Lower lobe of right lung (tissue), 2 donors: Measurements from ENCODE around the gene KIRREL3. TPM values are rescaled to one million over a fixed set of nuclear protein-coding genes. Genes with fewer than 3 reads are reported as not detected.

Source experiments
- ATAC-seq, 2 donors: fragments of 200-7000 bp; cut with Tn5 transposase; one replicate each; pipeline ENCODE4 v1.9.1; 2020 to 2022; ENCODE audit warnings: mild to moderate bottlenecking in 2 of 2, moderate library complexity in 2 of 2
- DNase-seq: peaks from one replicate; pipeline ENCODE4 v3.0.0-alpha.2; 2020
- H3K27ac ChIP-seq: fragments of 200-600 bp; one replicate; pipeline ENCODE4 v1.8.0; 2022
- H3K27me3 ChIP-seq: fragments of 200-600 bp; one replicate; pipeline ENCODE4 v1.8.0; 2022; ENCODE audit warnings: low read depth
- H3K36me3 ChIP-seq: fragments of 200-600 bp; one replicate; pipeline ENCODE4 v1.8.0; 2022; ENCODE audit warnings: mild to moderate bottlenecking
- H3K4me1 ChIP-seq: fragments of 200-600 bp; one replicate; pipeline ENCODE4 v1.8.0; 2022
- H3K4me3 ChIP-seq: fragments of 200-600 bp; one replicate; pipeline ENCODE4 v1.8.0; 2022; ENCODE audit warnings: mild to moderate bottlenecking
- H3K9me3 ChIP-seq: fragments of 200-600 bp; one replicate; pipeline ENCODE4 v1.8.0; 2022
- intact Hi-C: fragments of 100-400 bp; cut with DNase I; formaldehyde crosslinking; loops from one replicate; pipeline ENCODE4 v1.11.0; 2022
- total RNA-seq: library from RNA; stranded (reverse); fragmentation: NEBNext Ultra II Directional; extraction: Animal tissue kit (Norgen Biotek cat#: 25700); gene quantifications from one replicate; pipeline ENCODE4 v1.2.1, GENCODE V29; 2021
- TF ChIP-seq, protein P1 (sequence below): fragments of 200-600 bp; IDR thresholded peaks from one replicate; pipeline ENCODE4 v1.8.0; 2022; ENCODE audit warnings: antibody characterized with exemption, mild to moderate bottlenecking
- donor health status: DM: no; HTN: yes; CAD: no; lungs with severe emphysema.

KIRREL3 gene
- total RNA-seq, 1 donor from 2014 or later, result 0.15 TPM

DNA sequence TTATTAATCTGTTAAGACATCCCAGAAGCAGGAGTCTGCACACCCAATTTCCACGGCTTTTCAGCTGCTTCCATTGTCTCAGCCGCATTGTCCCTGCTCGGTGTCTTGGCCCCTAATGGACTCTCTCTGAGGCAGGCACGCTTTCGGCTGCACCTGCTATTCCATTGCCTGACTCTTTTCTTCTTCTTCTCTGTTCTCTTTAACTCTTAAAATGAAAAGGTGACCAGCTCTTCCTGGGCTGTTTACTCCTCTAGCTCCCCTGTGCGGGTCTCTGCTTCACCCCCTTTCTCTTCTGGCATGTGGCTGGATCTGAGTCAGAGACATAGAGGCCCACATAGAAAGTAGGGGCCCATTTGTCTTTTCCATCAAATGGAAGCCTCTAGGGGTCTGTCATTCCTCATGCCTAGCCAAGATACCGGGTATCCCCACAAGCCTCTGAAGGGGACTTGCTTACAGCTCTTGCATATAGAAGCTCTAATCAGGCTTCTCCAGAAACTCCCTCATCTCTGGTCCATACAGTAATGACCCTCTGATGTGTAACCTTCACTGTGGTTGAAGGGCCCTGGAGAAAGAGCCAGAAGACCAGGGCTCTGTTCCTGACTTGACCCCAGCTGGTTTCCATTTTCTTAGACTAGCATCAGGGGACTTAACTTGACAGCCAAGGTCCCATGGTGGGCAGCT is 401.2 kb downstream of the KIRREL3 start:
- ATAC-seq (no peak), DNase-seq (no peak)
- Histone ChIP-seq H3K36me3 (no peaks in the 10 kb centered on the region), H3K4me3 (no peak overlapping the region), H3K27me3 (peaks cover 9% of the 10 kb centered on the region), H3K4me1 (peaks cover 5% of the 10 kb centered on the region), H3K9me3 (no peaks in the 10 kb centered on the region), H3K27ac (no peak overlapping the region)
- intact Hi-C loops, result no loop called here
- TF ChIP-seq, protein P1, sequence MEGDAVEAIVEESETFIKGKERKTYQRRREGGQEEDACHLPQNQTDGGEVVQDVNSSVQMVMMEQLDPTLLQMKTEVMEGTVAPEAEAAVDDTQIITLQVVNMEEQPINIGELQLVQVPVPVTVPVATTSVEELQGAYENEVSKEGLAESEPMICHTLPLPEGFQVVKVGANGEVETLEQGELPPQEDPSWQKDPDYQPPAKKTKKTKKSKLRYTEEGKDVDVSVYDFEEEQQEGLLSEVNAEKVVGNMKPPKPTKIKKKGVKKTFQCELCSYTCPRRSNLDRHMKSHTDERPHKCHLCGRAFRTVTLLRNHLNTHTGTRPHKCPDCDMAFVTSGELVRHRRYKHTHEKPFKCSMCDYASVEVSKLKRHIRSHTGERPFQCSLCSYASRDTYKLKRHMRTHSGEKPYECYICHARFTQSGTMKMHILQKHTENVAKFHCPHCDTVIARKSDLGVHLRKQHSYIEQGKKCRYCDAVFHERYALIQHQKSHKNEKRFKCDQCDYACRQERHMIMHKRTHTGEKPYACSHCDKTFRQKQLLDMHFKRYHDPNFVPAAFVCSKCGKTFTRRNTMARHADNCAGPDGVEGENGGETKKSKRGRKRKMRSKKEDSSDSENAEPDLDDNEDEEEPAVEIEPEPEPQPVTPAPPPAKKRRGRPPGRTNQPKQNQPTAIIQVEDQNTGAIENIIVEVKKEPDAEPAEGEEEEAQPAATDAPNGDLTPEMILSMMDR, result no peak

DNA sequence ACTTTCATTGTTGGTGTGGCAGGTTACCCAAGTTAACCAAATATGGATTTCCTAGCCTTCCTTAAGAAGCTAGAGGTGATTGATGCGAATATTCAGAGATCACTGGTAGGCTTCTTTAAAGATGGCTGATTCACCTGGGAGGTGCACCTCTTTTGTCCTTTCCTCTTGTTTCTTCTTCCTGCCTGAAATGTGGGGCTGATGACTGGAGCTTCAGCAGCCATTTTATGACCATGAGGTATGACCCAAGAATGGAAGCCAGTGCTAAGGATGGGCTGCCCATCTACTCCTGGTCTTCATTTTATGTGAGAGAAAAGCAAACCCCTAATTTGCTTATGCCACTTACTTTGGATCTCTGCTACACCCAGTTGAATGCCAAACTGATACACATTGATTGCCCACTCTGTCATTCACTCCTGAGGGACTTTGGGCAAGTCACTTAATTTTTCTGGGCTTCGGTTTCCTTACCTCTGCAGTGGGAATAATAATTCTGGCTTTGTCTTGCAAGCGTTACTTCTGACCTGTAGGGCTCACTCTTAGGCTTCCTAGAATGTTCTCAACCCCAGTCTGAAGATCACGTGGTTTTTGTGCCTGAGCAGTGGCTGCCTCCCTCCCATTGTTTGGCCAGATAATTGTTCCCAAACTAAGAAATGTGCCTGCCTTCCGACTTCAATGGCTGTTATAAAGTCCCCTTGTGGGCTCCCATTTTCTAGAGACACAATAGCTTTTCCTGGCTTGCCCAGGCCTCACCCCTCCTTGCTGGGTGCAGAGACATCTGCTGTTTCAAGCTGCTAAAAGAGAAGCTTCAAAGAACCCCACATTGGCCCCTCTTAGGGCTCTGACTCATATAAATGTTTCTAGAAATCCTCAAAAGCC is 402.0 kb downstream of the KIRREL3 start:
- intact Hi-C loops, result no loop called here
- TF ChIP-seq, protein P1, result no peak
- DNase-seq, result no peak
- ATAC-seq, result no peak
- Histone ChIP-seq H3K4me1 (peaks cover 6% of the 10 kb centered on the region), H3K4me3 (no peak overlapping the region), H3K9me3 (no peaks in the 10 kb centered on the region), H3K36me3 (no peaks in the 10 kb centered on the region), H3K27ac (no peak overlapping the region), H3K27me3 (peaks cover 9% of the 10 kb centered on the region)

DNA sequence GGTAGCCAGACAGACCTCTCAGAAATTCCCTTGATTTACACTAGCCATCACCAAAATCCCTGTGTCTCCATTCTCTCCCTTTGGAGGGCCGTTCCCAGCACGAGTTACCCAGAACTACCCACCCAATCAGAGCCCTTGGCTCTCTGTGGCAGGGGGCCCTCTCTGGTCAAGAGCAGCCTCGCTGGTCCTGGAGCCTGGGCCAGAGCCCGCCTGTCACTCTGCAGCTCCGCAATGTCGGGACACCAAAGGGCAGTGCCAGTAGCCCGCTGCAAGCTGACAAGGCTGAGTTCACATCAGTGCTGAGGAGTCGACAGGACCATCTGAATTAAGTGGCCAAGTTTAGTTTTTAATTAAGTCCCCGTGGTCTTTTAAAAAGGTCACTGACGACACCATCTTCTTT is 403.5 kb downstream of the KIRREL3 start:
- H3K27ac ChIP-seq, result no peak overlapping the region
- intact Hi-C loops, result no loop called here
- peaks cover 9% of the 10 kb centered on the region for H3K27me3 ChIP-seq
- ATAC-seq, result no peak
- TF ChIP-seq, protein P1, result no peak
- no peaks in the 10 kb centered on the region for H3K36me3 ChIP-seq
- no peaks in the 10 kb centered on the region for H3K9me3 ChIP-seq
- peaks cover 6% of the 10 kb centered on the region for H3K4me1 ChIP-seq
- no peak overlapping the region for H3K4me3 ChIP-seq
- no peak for DNase-seq

DNA sequence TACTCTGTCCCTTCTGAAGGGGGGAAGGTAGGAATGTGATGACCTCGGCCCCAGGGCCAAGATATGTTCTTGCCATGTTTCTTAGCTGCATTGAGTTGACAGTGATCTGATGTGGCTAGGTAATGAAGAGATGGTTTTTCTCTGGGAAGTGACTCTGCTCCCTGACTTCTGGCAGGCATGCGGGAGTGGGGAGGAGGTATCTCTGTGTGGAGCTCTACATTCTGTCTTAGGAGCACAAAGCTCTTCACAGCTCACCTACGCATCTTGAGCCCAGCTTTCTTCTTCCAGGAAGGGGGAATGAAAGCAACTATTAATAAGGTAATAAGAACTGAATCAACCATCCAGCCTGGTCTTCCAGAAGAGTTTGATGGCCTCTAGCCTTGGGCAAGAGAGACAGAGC is 404.1 kb downstream of the KIRREL3 start:
- Histone ChIP-seq H3K4me3 (no peak overlapping the region), H3K4me1 (peaks cover 6% of the 10 kb centered on the region), H3K27me3 (peaks cover 8% of the 10 kb centered on the region), H3K36me3 (no peaks in the 10 kb centered on the region), H3K9me3 (no peaks in the 10 kb centered on the region), H3K27ac (no peak overlapping the region)
- DNase-seq (no peak), ATAC-seq (no peak)
- TF ChIP-seq, protein P1, result no peak
- intact Hi-C loops, result no loop called here

DNA sequence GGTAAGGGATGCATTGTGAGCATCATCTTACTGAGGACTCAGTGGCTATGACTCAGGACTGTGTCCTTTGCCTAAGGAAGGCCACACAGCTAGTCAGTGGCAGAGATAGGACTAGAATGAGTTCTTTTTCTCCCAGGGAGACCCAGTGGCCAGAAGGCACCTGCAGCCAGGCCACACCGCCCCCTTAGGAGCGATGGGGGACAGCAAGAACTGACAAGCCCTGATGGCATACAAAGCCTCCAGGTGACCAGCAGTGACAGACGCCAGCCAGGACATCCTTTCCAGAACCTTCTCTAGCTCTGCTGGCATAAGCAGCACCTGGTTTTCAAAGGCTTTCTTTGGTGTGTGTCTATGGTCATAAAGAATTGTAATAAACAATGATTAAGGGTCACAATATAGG is 405.0 kb downstream of the KIRREL3 start:
- intact Hi-C loops, result no loop called here
- ATAC-seq (no peak), DNase-seq (no peak)
- Histone ChIP-seq H3K27me3 (peaks cover 4% of the 10 kb centered on the region), H3K9me3 (no peaks in the 10 kb centered on the region), H3K36me3 (no peaks in the 10 kb centered on the region), H3K4me1 (peaks cover 6% of the 10 kb centered on the region), H3K27ac (no peak overlapping the region), H3K4me3 (no peak overlapping the region)
- TF ChIP-seq, protein P1, result no peak
